HCT116 (cell line): ENCODE data around the gene CPT1A.

Experiments
- CBX3 ChIP-seq: IDR thresholded peaks from 2 replicates; pipeline ENCODE4 v1.6.1; 2012; ENCODE audit warnings: low read depth
- EZH2phosphoT487 ChIP-seq: fragments of 200-600 bp; IDR thresholded peaks from 2 replicates; pipeline ENCODE4 v1.6.1; 2018; ENCODE audit warnings: antibody characterized with exemption, borderline replicate concordance
- JUND ChIP-seq: IDR thresholded peaks from 2 replicates; pipeline ENCODE4 v1.6.1; 2012
- POLR2AphosphoS5 ChIP-seq: IDR thresholded peaks from 2 replicates; pipeline ENCODE4 v1.6.1; 2011; ENCODE audit warnings: mild to moderate bottlenecking, low read depth, low read length, moderate library complexity
- SP1 ChIP-seq: IDR thresholded peaks from 2 replicates; pipeline ENCODE4 v1.6.1; 2012; ENCODE audit warnings: low read depth
- SRF ChIP-seq: IDR thresholded peaks from 2 replicates; pipeline ENCODE4 v1.6.1; 2012; ENCODE audit warnings: low read depth
- ZNF274 ChIP-seq: fragments of 200-500 bp; sonication (Bioruptor generic); IDR thresholded peaks from 2 replicates; pipeline ENCODE4 v1.6.1; 2014; ENCODE audit warnings: mild to moderate bottlenecking, low read depth, low read length, inconsistent platforms
- TF ChIP-seq, protein P1 (sequence below), 3 experiments: fragments of 200-600 bp in 1 of 3; sonication (generic) in 1 of 3; IDR thresholded peaks in 2 of 3; conservative IDR thresholded peaks in 1 of 3; 2 replicates each; pipeline ENCODE4 v1.5.1; 2012 to 2017; ENCODE audit warnings: low read depth in 2 of 3, low read length in 2 of 3, antibody characterized with exemption in 1 of 3, borderline replicate concordance in 1 of 3, control low read depth in 1 of 3, mild to moderate bottlenecking in 1 of 3, mixed read lengths in 1 of 3, mixed run types in 1 of 3, moderate library complexity in 1 of 3; ENCODE audit not compliant: insufficient read depth in 1 of 3
- TF ChIP-seq, protein P2 (sequence below): IDR thresholded peaks from 2 replicates; pipeline ENCODE4 v1.6.1; 2012
- TF ChIP-seq, protein P3 (sequence below): IDR thresholded peaks from 2 replicates; pipeline ENCODE4 v1.6.1; 2012

DNA sequence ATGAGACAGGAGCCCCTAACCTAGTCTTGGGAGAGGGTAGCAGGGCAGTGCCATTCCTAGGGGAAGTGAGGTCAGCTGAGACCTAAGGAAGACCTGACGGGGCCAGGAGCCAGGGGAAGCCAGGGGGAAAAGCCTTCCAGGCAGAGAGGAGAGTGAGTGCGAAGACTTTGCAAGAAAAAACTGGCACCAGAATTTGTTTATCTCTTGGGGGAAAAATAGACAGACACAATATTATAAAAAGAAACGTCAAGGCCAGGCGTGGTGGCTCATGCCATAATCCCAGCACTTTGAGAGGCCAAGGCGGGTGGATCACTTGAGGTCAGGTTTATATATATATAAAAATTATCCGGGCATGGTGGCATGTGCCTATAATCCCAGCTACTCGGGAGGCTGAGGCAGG, 63.5 kb downstream of the CPT1A start:
- TF ChIP-seq, protein P1, sequence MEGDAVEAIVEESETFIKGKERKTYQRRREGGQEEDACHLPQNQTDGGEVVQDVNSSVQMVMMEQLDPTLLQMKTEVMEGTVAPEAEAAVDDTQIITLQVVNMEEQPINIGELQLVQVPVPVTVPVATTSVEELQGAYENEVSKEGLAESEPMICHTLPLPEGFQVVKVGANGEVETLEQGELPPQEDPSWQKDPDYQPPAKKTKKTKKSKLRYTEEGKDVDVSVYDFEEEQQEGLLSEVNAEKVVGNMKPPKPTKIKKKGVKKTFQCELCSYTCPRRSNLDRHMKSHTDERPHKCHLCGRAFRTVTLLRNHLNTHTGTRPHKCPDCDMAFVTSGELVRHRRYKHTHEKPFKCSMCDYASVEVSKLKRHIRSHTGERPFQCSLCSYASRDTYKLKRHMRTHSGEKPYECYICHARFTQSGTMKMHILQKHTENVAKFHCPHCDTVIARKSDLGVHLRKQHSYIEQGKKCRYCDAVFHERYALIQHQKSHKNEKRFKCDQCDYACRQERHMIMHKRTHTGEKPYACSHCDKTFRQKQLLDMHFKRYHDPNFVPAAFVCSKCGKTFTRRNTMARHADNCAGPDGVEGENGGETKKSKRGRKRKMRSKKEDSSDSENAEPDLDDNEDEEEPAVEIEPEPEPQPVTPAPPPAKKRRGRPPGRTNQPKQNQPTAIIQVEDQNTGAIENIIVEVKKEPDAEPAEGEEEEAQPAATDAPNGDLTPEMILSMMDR (IDR thresholded peaks at IDR 0.05 in 2 of 3, conservative IDR thresholded peaks at IDR 0.05 in 1 of 3; ENCODE audit: borderline replicate concordance in 1 of 3, insufficient read depth in 1 of 3, low read depth in 2 of 3, low read length in 2 of 3): no peak
- TF ChIP-seq SP1 (no peak), JUND (no peak), POLR2AphosphoS5 (no peak), ZNF274 (no peak), SRF (no peak), EZH2phosphoT487 (no peak), CBX3 (no peak)
- TF ChIP-seq, protein P2, sequence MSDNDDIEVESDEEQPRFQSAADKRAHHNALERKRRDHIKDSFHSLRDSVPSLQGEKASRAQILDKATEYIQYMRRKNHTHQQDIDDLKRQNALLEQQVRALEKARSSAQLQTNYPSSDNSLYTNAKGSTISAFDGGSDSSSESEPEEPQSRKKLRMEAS: no peak
- TF ChIP-seq, protein P3, sequence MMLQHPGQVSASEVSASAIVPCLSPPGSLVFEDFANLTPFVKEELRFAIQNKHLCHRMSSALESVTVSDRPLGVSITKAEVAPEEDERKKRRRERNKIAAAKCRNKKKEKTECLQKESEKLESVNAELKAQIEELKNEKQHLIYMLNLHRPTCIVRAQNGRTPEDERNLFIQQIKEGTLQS: no peak
